Right lobe of liver (tissue), 6 donors: ENCODE data around the gene IFIT1B. TPM values are rescaled to one million over a fixed set of nuclear protein-coding genes. Genes with fewer than 3 reads are reported as not detected.

Source experiments
- ATAC-seq, 4 donors: fragments of 200-7000 bp; cut with Tn5 transposase; one replicate each; pipeline ENCODE4 v1.9.1; 2020; ENCODE audit warnings: mild to moderate bottlenecking in 4 of 4, moderate library complexity in 4 of 4
- DNase-seq, 3 donors: peaks; one replicate each; pipeline ENCODE4 v3.0.0-alpha.2; 2020
- H3K27ac ChIP-seq, 3 donors: fragments of 200-600 bp; one replicate each; pipeline ENCODE4 v1.8.0; 2022
- H3K27me3 ChIP-seq, 2 donors: fragments of 200-600 bp; one replicate each; pipeline ENCODE4 v1.8.0; 2022
- H3K36me3 ChIP-seq, 4 donors: fragments of 200-600 bp; sonication (generic) in 1 of 4; one replicate each; pipeline versions ENCODE4 v1.5.1 to v1.8.0; 2017 to 2022; ENCODE audit warnings: control low read depth in 1 of 4
- H3K4me1 ChIP-seq, 4 donors: fragments of 200-600 bp; sonication (generic) in 1 of 4; one replicate each; pipeline versions ENCODE4 v1.5.1 to v1.8.0; 2017 to 2022; ENCODE audit warnings: control low read depth in 1 of 4
- H3K4me3 ChIP-seq, 3 donors: fragments of 200-600 bp; one replicate each; pipeline ENCODE4 v1.8.0; 2022
- H3K9me3 ChIP-seq, 4 donors: fragments of 200-600 bp; sonication (generic) in 1 of 4; one replicate each; pipeline versions ENCODE4 v1.5.1 to v1.8.0; 2017 to 2022; ENCODE audit warnings: control low read depth in 1 of 4
- POLR2A ChIP-seq: fragments of 450-650 bp; IDR thresholded peaks from one replicate; pipeline ENCODE4 v1.6.1; 2017; ENCODE audit warnings: antibody characterized with exemption, mild to moderate bottlenecking
- WGBS: methylation state at CpG from one replicate; pipeline ENCODE4 v1.1.6; 2018; ENCODE audit warnings: low coverage, low lambda C conversion rate; ENCODE audit not compliant: insufficient coverage; ENCODE audit errors: missing lambda C conversion rate; 5-methylcytosine and 5-hydroxymethylcytosine counted together
- intact Hi-C, 2 donors: fragments of 100-400 bp; cut with DNase I; formaldehyde crosslinking; loops; one replicate each; pipeline versions ENCODE4 v1.11.2 to v1.14.1; 2022
- total RNA-seq, 6 experiments: library from RNA; depleted of rRNA in 2 of 6; stranded (reverse); fragments of >200 nt in 2 of 6; fragmentation: NEBNext Ultra II Directional in 3 of 6; extraction: Animal tissue kit (Norgen Biotek cat#: 25700) in 3 of 6; gene quantifications; one replicate each; pipeline versions ENCODE4 v1.1.0 to v1.2.4, GENCODE V29; 2016 to 2023
- TF ChIP-seq, protein P1 (sequence below), 4 donors: fragments of 200-600 bp in 3 of 4; fragments of 450-650 bp in 1 of 4; IDR thresholded peaks; one replicate each; pipeline versions ENCODE4 v1.5.1 to v1.8.0; 2016 to 2022; ENCODE audit warnings: antibody characterized with exemption in 4 of 4, mild to moderate bottlenecking in 2 of 4
- donor health status: DM: no; HTN: yes; CAD: no.
- donor health status: DM: no; HTN: no; CAD: no.
- donor health status: DM: no; HTN: no; CAD: no.
- donor health status: DM: no; HTN: yes; CAD: no.
- donor health status: DM: no; HTN: yes; CAD: no.

IFIT1B gene
- total RNA-seq, 6 experiments from 2014 or later: 1.2 TPM; not detected in 5

DNA sequence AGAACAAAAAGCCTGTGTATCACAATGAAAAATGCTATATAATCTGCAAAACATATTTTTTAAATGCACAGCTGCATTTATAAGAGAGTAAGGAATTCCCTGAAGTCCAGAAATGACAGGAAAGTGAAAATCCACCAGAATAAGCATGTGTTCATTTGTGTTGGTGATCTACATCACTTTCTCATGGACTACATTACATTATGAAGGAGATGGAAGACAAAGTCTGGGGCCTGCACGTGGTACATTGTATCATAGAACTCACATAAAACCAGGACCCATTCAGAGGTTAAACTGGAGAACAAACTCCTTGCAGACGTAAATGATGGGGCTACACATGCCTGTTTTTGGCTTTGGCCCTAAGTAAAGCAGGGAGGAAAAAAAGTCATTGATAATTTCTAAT, 33.7 kb upstream of the IFIT1B start:
- H3K4me1 ChIP-seq: peaks cover 0 to 49% (median 18%) of the 10 kb centered on the region in 4 donors
- WGBS: 67% methylated on average over 1 of the region's 2 CpGs

DNA sequence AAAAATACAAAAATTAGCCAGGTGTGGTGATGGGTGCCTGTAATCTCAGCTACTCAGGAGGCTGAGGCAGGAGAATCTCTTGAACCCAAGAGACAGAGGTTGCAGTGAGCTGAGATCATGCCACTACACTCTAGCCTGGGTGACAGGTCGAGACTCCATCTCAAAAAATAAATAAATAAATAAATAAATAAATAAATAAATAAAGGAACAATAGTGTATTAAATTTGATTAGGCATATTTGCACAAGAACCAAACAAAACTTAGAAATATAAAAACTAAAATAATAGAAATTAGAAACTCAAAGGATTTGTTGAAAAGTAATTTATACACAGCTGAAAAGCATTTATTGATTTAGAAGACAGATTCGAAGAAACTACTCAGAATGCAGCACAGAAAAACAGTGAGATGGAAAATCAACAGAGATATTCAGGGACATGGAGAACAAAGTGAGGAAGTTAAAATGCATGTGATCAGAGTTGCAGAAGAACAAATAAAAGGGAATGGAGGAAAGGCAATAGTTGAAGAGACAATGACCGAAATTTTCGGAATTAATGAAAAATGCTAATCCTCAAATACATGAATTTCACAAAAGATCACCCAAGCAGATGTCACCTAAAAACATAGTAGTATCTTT, 32.4 kb upstream of the IFIT1B start:
- H3K4me3 ChIP-seq: no peak overlapping the region
- peaks cover 0 to 61% (median 25%) of the 10 kb centered on the region in 4 donors for H3K4me1 ChIP-seq
- no peaks in the 10 kb centered on the region for H3K27me3 ChIP-seq
- TF ChIP-seq, protein P1, sequence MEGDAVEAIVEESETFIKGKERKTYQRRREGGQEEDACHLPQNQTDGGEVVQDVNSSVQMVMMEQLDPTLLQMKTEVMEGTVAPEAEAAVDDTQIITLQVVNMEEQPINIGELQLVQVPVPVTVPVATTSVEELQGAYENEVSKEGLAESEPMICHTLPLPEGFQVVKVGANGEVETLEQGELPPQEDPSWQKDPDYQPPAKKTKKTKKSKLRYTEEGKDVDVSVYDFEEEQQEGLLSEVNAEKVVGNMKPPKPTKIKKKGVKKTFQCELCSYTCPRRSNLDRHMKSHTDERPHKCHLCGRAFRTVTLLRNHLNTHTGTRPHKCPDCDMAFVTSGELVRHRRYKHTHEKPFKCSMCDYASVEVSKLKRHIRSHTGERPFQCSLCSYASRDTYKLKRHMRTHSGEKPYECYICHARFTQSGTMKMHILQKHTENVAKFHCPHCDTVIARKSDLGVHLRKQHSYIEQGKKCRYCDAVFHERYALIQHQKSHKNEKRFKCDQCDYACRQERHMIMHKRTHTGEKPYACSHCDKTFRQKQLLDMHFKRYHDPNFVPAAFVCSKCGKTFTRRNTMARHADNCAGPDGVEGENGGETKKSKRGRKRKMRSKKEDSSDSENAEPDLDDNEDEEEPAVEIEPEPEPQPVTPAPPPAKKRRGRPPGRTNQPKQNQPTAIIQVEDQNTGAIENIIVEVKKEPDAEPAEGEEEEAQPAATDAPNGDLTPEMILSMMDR (IDR thresholded peaks at IDR 0.05): no peak
- no peak for TF ChIP-seq POLR2A
- peak overlapping the region; percentile 52 to 99 (median 96) for H3K27ac ChIP-seq
- intact Hi-C loops: no loop called here
- no peaks in the 10 kb centered on the region for H3K36me3 ChIP-seq
- H3K9me3 ChIP-seq: no peaks in the 10 kb centered on the region
- WGBS: 64% methylated on average over 4 of the region's 4 CpGs
- DNase-seq: no peak
- ATAC-seq: no peak

More for the DNA sequence above, 33.7 kb upstream of the IFIT1B start:
- TF ChIP-seq, protein P1 (IDR thresholded peaks at IDR 0.05): no peak
- no peak for TF ChIP-seq POLR2A
- Histone ChIP-seq H3K4me3 (no peak overlapping the region), H3K36me3 (peaks cover 0 to 7% (median 2%) of the 10 kb centered on the region in 4 donors), H3K27me3 (no peaks in the 10 kb centered on the region), H3K27ac (no peak overlapping the region), H3K9me3 (no peaks in the 10 kb centered on the region)
- DNase-seq (no peak), ATAC-seq (no peak)
- intact Hi-C loops: no loop called here

DNA sequence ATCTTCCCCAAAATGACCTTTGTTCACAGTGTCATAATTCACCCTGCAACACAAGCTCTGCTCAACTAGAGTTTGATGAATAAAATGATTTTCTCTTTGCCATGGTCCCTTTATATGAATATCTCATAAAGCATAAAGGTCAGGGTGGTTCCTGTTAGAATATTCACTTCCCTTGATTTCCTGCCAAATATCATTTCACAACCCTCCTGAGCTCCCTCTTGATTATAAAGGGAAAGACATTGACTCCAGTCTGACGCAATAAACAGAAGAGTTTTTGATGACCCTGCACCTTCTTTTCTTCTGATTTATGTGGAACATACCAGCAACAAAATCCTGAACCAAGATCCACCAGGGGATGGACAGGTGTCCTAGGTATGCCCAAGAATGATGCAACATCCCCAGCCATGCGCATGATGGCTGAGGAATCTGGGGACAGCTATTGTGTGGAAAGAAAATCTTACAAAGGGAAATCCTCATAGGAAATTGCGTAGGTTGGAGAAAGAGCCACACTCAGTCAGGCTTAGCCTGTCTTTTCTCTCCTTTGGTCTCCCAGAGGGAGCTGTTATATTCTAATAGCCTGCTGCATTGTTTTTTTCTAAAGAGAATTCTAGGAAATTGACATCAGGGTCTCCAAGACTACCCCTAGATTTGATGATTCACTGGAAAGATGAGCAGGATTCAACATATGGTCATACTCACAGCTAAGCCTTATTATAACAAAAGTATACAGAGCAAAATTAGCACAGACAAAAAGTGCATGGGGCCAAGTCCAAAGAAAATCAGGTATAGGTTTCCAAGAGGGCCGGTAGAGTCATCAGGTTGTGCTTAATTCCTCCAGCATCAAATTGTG, 31.2 kb upstream of the IFIT1B start:
- Histone ChIP-seq H3K36me3 (no peaks in the 10 kb centered on the region), H3K4me3 (no peak overlapping the region), H3K4me1 (peaks cover 0 to 61% (median 33%) of the 10 kb centered on the region in 4 donors), H3K27ac (peak overlapping the region; percentile 52 to 99 (median 96)), H3K27me3 (no peaks in the 10 kb centered on the region), H3K9me3 (no peaks in the 10 kb centered on the region)
- intact Hi-C loops: no loop called here
- peak; percentile 35 to 58 (median 44) for ATAC-seq
- DNase-seq: no peak
- 31% methylated on average over 4 of the region's 4 CpGs for WGBS
- TF ChIP-seq, protein P1 (IDR thresholded peaks at IDR 0.05): no peak
- no peak for TF ChIP-seq POLR2A

DNA sequence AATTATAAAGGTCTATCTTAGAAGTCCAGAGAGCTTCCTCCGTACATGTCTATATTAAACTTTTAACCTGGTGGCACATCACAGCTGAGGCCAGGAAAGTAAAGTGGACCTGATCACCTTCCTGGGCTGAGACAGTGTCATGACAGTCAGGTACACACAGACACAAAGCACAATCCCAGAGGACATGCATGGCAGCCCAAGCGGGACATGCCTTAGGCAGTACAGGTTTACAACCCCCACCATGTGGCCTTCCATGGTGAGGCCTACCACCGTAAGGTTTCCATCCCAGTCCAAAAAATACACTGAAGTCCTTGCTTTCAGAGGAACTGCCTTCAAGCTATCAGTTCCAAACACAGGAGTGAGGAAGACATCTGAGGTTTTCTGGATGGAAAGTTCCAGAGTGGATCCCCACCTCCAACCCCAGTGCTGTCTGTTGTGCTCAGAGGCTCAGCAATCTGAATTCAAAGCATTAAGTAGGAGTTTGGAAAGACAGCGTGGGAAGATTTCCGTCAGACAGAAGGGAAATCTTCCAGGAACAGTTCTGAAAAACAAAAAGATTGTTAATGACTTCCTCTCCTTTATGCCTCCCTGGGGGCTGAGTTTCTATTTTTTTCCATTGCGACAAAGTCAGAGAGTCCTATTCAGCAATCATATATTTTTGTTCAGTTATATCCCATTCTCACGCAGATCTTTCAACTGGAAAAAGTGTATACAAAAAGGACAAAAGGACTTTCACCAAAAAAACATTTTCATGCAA, 30.0 kb upstream of the IFIT1B start:
- Histone ChIP-seq H3K27ac (peak overlapping the region; percentile 56 to 99 (median 96)), H3K4me1 (peaks cover 0 to 71% (median 37%) of the 10 kb centered on the region in 4 donors), H3K27me3 (no peaks in the 10 kb centered on the region), H3K36me3 (no peaks in the 10 kb centered on the region), H3K4me3 (no peak overlapping the region), H3K9me3 (no peaks in the 10 kb centered on the region)
- no peak for DNase-seq
- intact Hi-C loops: no loop called here
- TF ChIP-seq POLR2A: no peak
- TF ChIP-seq, protein P1 (IDR thresholded peaks at IDR 0.05): no peak
- WGBS: 61% methylated on average over 5 of the region's 7 CpGs
- no peak for ATAC-seq
